ENCODE measurements around the gene VPS9D1.

The VPS9D1 gene, protein sequence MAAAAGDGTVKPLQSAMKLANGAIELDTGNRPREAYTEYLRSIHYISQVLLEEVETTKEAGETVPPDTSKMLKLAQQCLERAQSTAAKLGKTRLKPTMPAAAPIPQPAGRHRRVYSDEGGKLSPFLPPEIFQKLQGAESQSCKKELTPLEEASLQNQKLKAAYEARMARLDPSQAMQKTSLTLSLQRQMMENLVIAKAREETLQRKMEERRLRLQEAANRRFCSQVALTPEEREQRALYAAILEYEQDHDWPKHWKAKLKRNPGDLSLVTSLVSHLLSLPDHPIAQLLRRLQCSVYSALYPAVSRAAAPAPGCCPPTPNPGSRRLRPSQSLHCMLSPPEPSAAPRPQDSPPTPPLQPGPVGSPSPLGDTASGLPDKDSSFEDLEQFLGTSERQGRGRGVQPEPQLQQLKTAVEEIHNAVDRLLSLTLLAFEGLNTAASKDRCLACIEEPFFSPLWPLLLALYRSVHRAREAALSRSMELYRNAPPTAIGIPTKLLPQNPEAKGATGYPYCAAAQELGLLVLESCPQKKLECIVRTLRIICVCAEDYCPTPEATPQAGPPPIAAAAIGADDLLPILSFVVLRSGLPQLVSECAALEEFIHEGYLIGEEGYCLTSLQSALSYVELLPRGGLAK

DNA sequence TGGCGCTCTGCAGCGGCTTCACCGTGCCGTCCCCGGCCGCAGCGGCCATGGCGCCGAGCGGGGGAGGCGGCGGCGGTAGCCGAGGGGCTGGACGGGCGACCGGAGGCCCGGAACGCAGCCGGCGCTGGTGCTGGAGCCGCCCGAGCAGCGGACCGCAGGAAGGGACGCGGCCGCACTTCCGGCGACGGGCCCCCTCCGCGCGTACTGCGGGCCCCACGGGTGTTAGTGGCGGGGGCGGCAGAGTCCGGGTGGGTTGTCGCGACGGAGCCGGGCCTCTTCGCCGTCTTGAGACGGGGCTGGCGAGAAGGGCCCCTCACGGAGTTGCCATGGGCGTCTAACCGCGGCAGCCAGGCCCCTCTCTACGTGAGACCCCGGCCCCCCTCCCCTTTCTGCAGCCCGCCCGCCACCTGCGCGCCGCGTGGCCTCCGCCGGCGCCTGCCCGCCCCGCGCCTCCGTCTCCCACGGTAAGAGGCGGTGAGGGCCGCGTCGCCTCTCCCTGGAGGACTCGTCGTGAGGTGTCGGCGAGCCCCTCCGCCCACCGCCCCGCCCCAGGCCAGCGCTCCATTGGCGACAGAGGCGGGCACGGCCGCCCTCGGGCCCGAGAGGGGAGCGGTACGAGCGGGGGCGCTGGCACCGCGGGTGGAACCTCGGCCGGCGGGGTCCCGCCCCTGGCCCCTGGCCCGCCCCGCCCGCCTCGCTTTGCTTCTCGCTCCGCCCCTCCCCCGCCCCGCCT lies at the start of gene VPS9D1, which contains the start of gene ZNF276:
Gene VPS9D1, minus strand, starts transcription at position 86 of the 733 bp plus-strand sequence. Its CDS starts 37 bp downstream, at position 49.
Gene ZNF276, plus strand, starts transcription at position 725 of the 733 bp plus-strand sequence. CDS start 104 bp downstream, outside the sequence.
- no peak for DNase-seq

DNA sequence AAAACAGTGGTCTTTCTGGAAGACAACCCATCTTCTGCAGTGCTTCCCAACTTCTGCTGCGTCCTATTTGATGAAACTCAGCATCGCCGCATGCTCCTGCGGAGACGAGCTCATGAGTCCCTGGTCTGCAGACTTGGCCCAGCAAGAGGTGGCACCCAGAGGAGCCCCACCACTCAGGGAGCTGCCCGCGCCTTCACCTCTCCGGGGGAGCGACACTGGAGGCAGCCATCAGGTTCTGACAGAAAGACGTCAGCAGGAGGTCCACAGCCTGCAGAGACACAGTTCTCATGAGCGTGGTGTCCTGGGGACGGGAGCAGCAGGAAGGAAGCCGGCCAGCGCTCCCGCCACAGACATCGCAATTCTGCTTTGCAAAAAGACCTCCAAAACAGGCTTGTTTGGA lies 49.7 kb upstream of the VPS9D1 start:
- DNase-seq, result no peak

DNA sequence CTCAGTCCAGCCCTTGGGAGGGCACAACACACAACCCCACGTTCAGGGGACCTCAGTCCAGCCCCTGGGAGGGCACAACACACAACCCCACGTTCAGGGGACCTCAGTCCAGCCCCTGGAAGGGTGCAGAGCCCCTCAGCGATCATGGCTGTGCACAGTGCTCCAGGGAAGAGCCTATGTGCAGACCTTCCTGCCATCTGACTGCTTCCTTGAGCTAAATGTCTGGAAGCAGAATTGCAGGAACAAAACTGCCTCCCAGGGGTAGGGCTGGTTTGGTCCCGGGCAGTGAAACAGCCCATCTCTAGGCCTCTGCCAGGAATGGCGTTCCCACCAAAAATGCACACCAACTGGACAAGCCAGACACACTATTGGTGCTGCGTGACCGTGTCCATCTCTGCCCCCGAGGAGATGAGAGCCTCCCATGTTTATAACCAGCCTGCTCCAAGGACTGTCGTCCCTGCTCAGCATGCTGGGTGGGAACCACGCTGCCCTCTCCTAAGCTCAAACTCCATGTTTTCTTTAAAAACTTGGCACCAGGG lies 44.7 kb upstream of the VPS9D1 start:
- DNase-seq, result no peak

DNA sequence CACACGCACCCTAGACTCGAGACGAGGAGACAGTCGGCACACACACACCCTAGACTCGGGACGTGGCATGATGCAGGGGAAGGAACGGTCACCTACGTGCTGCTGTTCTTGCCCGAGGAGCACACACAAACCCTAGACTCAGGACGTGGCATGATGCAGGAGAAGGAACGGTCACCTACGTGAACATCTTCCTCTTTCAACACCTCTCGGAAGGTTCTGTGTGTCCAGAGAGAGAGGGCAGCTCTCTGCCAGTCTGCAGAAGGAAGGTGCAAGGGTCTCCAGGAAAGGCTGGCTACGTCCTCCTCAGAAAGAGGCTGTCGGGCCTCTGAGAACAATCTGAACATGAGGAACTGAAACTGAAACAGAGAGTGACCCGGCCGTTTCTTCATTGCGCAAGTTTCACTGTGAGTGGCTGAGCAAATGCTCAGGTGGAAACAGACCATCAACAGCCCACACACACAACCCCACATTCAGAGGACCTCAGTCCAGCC lies 44.1 kb upstream of the VPS9D1 start:
- DNase-seq, result no peak

DNA sequence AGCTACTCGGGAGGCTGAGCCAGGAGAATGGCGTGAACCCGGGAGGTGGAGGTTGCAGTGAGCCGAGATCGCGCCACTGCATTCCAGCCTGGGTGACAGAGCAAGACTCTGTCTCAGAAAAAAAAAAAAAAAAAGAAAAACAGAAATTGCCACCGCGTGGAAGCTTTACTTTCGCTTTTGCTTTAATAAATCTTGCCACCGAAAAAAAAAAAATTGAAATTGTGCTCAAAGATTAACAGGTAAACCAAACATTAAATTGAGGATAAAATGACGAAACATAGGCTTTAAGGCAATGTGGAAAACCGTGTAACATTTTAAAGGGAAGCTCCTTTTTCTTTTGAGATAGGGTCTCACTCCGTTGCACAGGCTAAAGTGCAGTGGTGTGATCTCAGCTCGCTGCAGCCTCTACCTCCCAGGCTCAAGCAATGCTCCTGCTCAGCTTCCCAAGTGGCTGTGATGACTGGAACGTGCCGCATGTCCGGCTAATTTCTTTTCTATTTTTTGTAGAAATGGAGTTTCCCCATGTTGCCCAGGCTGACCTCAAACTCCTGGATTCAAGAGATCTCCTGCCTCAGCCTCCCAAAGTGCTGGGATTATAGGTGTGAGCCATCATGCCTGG lies 40.7 kb upstream of the VPS9D1 start:
- no peak for DNase-seq

DNA sequence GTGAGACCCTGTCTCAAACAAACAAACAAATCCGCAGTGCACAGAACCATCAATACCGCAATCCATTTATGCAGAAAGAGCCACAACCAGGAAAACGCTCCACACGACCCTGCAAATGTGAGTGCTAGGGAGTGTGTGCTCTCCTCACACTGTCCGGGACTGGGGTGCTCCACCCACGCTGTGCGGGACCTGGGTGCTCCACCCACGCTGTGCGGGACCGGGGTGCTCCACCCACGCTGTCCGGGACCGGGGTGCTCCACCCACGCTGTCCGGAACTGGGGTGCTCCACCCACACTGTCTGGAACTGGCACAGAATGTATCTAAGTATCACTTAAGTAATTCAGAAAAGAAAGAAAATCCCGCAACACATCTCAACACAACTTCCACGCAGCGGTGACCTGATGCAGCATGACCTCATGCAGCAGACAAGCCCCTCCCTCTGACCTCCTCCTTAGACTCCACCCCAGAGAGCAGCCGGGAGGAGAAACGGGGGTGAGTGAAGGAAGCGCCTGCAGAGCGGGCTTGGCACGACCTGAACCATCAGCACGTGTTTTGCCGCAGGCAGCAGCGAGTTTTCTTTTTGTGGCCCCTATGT lies 39.1 kb upstream of the VPS9D1 start:
- DNase-seq, result no peak

DNA sequence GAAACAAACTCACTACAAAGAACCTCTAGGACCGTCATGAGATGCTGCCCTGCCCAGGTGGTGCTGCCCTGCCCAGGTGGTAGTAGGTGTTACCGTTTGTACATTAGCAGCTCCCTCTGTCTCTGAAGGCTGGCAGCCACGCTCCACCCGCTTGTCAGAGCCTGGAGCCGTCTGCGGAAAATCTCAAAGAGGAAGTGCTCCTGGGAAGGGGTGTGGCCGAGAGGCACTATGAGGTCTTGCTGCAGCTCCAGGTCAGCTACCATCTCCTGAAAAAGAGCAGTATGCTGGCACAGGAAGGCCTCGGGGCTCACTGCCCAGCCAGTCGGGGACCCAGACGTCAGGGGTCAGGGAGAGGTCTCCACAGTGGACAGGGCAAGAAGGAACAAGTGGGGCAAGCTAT lies 28.9 kb upstream of the VPS9D1 start:
- no peak for DNase-seq

DNA sequence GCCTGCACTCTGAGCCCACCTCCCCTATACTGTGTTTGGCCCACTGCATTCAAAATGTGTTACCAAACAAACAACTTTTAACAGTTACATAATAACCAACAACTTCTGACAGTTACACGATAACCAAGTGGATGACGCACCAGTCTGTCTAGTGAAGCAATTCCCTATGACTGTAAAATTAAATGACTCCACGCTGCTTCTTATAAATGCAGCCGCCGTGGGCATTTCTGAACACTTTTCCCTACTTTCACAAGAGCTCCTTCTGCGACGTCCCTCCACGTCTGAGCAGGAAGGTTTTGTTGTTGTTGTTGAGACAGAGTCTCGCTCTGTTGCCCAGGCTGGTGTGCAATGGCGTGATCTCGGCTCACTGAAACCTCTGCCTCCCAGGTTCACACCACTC lies 28.2 kb upstream of the VPS9D1 start:
- DNase-seq, result no peak

DNA sequence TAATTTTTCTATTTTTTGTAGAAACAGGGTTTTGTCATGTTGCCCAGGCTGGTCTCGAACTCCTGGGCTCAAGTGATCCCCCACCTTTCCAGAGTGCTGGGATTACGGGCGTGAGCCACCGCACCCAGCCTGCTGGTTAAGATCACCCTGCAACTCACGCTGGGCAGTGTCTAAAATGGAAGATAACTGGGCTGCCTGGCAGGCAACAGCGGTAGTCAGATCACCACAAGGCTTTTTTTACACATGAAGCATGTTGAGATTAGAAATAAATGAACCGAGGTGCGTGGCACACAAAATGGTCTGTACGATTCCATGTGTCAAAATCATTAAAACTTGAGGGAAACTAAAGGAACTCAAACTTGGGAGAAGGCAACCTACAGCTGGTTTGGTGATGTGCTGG lies 27.4 kb upstream of the VPS9D1 start:
- DNase-seq, result no peak

DNA sequence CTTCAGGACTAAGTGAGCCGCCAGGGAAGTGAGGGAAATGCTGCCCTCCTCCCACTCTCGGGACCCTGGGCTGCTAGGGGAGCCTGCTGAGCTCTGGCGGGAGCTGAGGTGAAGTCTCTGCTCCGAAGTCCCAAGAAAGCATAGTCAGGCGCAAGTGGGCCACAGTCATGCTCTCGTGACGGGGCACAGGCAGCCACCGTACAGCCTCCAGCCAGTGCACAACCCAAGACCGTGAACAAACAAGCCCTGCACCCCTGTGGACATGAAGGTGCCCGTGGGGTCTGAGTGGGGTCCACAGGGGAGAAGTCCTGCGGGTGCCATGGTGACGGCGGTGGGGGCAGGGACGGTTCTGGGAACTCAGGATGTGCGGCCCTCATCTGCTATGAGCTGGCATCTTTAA lies 25.3 kb upstream of the VPS9D1 start:
- no peak for DNase-seq

DNA sequence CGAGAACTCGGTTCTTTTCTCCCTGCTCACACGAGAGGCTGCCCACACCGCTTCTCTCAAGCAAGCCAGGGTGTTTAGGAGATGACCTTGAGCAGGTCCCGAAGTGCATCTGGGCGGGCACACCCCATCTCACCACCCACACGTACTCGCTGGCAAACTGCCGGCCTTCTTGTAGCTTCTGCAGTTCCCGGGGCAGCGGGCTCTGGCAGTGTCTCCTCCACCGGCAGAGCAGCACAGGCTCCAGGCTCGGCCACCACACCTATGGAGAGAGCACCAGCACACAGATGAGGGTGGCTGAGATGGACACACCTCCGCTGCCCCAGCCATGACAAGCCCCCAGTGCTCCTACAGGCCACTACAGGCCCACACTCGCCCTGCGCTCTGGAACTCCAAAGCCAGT lies 24.1 kb upstream of the VPS9D1 start:
- DNase-seq, result no peak

DNA sequence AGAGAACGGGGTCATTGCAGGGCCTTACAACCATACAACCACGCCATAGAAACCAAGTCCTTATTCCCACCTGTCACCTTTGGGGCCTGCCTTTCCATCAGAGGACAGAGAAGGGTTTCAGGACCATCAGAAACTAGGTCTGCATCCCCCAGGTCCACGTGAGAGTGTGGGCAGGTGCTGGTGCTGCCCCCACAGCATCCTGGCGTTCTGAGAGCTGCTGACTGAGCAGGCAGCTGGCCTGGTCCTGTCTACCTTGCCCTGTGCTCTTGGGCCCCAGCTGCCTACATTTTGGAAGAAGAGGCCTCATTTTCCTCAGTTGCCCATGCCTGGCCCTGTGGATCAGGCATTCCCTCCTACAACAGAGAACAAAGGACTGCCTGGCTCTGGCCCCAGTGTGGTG lies 22.2 kb upstream of the VPS9D1 start:
- no peak for DNase-seq

DNA sequence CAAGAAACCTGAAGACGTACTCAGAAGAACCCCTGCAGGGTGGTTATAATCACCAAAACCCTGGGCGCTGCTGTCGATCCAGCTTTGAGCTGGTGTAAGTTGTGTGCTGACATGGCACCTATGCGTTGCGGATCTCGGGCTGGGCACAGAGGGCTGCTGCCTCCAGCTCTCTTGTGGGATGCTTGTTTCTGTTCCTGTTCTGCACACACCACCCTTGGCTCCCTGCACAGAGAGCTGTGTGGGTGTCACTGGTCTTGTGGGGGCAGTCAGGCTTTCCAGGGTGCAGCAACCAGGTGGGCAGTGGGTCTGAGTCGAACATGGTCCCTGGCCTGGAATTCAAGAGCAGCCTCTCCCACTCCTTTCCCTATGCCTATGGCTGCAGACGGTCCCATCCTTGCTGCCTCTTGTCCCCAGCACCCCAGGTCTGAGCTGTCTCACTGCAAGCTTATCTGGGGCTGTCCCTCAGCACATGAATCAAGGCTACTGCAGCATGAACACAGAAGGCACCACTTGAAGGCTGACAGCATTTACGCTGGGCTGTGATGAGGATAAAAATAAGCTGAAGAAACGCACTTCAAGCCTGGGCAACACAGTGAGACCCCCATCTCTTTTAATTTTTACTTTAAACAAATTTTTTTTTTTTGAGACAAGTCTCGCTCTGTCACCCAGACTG lies 20.8 kb upstream of the VPS9D1 start:
- no peak for DNase-seq

DNA sequence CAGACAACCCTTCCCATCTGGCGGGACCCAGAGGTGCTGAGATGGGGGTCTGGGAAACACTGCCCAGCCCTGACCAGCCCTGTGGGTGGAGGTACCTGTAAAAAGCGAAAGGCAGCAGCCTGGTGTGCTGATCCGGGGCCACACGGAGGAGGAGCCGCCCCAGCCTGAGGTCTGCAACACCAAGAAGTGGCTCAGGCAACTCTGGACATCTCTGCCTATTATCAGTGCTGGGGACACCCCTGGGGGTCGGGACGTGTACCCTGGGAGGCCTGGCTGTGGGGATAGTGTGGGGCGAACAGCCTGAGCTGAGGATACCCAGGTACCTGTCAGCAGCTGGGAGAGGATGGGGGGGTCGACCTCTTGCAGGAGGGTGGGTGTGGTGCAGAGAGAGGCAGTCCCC lies 18.7 kb upstream of the VPS9D1 start:
- no peak for DNase-seq

DNA sequence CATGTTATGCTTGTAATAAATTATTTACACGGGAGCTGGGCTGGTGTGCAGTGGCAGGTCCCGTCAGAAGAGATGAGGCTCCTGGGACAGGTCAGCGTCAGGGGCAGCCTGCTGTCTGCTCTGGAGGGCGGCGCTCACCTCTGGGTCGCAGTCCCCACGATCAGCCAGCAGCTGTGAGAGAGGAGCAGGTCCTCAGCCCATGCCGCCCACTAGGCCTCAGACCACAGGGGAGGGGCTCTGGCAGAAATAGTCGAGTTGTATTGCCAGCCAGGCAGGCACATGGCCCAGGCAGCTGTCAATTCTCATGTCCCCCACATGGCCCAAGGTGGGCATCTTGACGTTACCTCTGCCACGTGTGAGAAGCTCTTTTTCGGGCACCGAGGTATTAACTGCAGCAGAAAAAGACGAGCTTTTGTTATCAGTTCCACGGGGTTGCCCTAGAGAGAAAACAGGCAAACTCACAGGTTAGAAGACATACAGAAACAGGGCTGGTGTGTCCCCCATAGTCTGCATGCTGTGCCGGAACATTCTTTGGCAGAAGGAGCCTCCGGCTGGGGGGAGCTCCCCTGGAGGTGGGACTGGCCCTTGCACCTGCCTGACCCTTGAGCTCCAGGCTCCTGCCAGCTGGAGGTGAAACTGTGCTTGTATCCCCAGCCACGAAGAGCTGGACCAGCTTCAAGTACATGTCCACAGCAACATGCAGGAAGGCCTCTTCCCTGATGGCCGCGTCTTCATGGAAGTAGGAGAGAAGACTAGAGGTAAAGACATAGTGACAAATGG lies 18.0 kb upstream of the VPS9D1 start:
- no peak for DNase-seq

DNA sequence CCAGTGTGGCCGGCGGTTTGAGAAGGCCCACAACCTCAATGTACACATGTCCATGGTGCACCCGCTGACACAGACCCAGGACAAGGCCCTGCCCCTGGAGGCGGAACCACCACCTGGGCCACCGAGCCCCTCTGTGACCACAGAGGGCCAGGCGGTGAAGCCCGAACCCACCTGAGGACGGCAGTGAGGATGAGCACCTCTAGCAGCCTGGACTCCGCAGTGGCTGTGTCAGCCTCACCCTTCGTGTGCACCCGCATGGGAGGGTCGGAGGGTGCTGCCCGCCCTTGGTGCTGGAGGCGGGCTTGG lies 17.3 kb upstream of the VPS9D1 start:
- no peak for DNase-seq

DNA sequence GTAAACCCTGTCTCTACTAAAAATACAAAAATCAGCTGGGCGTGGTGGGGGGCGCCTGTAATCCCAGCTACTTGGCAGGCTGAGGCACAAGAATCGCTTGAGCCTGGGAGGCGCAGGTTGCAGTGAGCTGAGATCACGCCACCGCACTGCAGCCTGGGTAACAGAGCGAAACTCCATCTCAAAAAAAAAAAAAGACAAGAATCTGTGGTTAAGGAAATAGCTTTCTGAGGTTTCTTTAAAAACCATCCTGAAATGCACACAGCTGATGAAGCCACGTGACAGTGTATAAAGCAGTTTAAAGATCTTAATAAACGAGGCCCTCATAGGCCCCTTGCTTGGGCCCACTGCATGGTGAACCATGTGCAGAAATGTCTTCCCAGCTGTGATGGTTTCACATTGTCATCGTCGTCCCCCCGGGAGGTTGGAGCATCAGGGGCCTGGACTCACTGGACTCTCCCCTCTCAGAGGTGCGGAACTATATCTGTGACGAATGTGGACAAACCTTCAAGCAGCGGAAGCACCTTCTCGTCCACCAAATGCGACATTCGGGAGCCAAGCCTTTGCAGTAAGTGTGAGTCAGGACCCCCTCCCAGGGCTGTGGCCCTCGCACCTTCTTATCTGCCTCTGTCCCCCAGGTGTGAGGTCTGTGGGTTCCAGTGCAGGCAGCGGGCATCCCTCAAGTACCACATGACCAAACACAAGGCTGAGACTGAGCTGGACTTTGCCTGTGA lies 16.8 kb upstream of the VPS9D1 start:
- no peak for DNase-seq

DNA sequence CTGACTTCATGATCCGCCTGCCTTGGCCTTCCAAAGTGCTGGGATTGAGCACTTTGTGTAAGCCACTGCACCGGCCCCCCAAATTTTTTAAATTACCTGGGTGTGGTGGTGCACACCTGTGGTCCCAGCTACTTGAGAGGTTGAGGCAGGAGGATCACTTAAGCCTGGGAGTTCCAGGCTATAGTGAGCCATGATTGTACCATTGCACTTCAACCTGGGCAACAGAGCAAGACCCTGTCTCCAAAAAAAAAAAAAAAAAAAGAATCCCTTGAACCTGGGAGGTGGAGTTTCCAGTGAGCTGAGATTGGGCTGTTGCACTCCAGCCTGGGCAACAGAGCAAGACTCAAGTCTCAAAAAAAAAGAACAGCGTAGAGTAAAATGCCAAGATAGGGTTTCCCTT lies 15.9 kb upstream of the VPS9D1 start:
- DNase-seq, result no peak

DNA sequence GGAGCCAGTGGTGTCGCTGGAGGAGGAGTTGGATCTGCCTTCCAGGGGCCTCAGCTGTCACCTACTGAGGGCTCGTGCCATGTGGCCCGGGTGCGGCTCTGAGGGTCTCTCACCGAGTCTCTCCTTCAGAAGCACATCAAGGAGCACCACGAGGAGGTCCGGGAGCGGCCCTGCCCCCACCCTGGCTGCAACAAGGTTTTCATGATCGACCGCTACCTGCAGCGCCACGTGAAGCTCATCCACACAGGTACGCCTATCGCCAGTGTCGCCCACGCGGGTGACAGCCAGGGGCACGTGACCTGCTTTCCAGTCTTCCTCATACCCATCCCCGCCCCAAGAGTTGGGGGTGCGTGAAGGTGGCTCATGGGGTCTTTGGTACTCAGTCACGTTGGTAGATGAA lies 13.1 kb upstream of the VPS9D1 start:
- no peak for DNase-seq

DNA sequence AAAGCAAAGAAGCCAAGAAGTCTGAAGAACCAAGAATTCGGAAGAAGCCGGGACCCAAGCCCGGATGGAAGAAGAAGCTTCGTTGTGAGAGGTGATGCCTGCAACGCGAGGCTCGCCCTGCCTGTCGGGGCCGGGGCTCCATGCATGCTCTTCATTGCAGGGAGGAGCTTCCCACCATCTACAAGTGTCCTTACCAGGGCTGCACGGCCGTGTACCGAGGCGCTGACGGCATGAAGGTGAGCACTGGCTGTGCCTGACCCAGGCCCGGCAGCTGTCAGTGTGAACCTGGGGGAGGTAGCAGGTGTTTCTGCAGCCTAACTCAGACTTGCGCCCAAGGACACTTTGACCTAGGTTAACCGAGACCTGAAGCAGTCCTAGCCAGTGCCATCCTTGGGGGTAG lies 12.6 kb upstream of the VPS9D1 start:
- no peak for DNase-seq

DNA sequence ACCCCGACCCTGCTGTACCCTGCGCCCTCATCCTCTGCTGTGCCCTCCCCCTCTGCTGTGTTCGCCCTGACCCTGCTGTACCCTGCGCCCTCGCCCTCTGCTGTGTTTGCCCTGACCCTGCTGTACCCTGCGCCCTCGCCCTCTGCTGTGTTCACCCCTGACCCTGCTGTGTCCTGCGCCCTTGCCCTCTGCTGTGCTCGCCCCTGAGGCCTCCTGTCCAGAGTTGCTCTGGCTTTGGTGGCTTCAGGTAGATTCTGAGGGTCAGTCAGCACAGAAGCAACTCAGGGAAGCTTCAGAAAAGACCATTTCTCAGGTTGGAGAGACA lies 12.2 kb upstream of the VPS9D1 start:
- DNase-seq, result no peak
